HCT116 (cell line): ENCODE measurements around the gene FGF13. TPM values are rescaled to one million over a fixed set of nuclear protein-coding genes. Genes with fewer than 3 reads are reported as not detected.

Experiments used
- ATAC-seq: fragments of 200-7000 bp; cut with Tn5 transposase; 2 replicates; pipeline ENCODE4 v1.9.1; 2020; ENCODE audit warnings: mild to moderate bottlenecking, moderate library complexity
- BruUV-seq: library from RNA; stranded (reverse); fragments of 400-500 nt; replicated peaks from 2 replicates; lab custom pipeline; 2021; lab: Mats Ljungman, UMichigan
- CTCF ChIA-PET: fragments of 300-600 bp; sonication (Branson Sonifier 250); formaldehyde crosslinking; loops from one replicate; lab custom pipeline; 2021; ENCODE audit warnings: antibody characterized with exemption; lab: Charles Lee
- POLR2A ChIA-PET: fragments of 300-600, 350-600 bp; sonication (Branson Sonifier 250); formaldehyde crosslinking; loops from one replicate; lab custom pipeline; 2021; ENCODE audit warnings: antibody characterized with exemption; lab: Charles Lee
- RAD21 ChIA-PET, 2 experiments: fragments of 300-600 bp; sonication (Branson Sonifier 250); formaldehyde crosslinking; loops; one replicate each; lab custom pipeline; 2023; ENCODE audit warnings: low total read pairs in 2 of 2; ENCODE audit not compliant: uncharacterized antibody in 2 of 2, unreplicated experiment in 2 of 2, low non-redundant PET in 1 of 2; lab: Charles Lee
- DNase-seq: peaks from one replicate; pipeline ENCODE4 v3.0.0-alpha.2; 2010; ENCODE audit warnings: low read depth, low spot score
- H2AFZ ChIP-seq: fragments of 200-600 bp; shearing (Covaris generic), sonication (generic); 2 replicates; pipeline ENCODE4 v1.6.1; 2017; ENCODE audit warnings: low read depth, mixed run types, mixed read lengths, antibody characterized with exemption, low read length; ENCODE audit not compliant: poor library complexity, severe bottlenecking
- H3K27ac ChIP-seq: 2 replicates; pipeline ENCODE4 v1.5.1; 2012; ENCODE audit warnings: low read depth, low read length
- H3K27me3 ChIP-seq: fragments of 200-600 bp; sonication (generic); 2 replicates; pipeline ENCODE4 v1.6.1; 2016; ENCODE audit warnings: mixed run types, low read length, mixed read lengths; ENCODE audit not compliant: insufficient read depth
- H3K36me3 ChIP-seq, 2 experiments: fragments of 200-500 bp in 1 of 2; fragments of 200-600 bp in 1 of 2; sonication (Bioruptor generic) in 1 of 2; sonication (generic) in 1 of 2; 2 replicates each; pipeline versions ENCODE4 v1.5.1 to v1.6.1; 2014 to 2016; ENCODE audit warnings: low read length in 2 of 2, inconsistent platforms in 1 of 2, mixed read lengths in 1 of 2, mixed run types in 1 of 2; ENCODE audit not compliant: insufficient read depth in 2 of 2, control insufficient read depth in 1 of 2
- H3K4me1 ChIP-seq, 2 experiments: fragments of 200-600 bp in 1 of 2; sonication (generic) in 1 of 2; 2 replicates each; pipeline versions ENCODE4 v1.5.1 to v1.6.1; 2012 to 2017; ENCODE audit warnings: low read length in 2 of 2, inconsistent platforms in 1 of 2, mild to moderate bottlenecking in 1 of 2, mixed read lengths in 1 of 2, mixed run types in 1 of 2, moderate library complexity in 1 of 2; ENCODE audit not compliant: insufficient read depth in 2 of 2, control insufficient read depth in 1 of 2
- H3K4me2 ChIP-seq: fragments of 200-600 bp; sonication (generic); 2 replicates; pipeline ENCODE4 v1.6.1; 2017; ENCODE audit warnings: mixed run types, low read length, mixed read lengths
- H3K4me3 ChIP-seq, 2 experiments: fragments of 200-600 bp in 1 of 2; sonication (generic) in 1 of 2; replicated peaks in 1 of 2; 2 replicates each; pipeline ENCODE4 v1.5.1; 2011 to 2016; ENCODE audit warnings: low read length in 2 of 2, control low read depth in 1 of 2, low read depth in 1 of 2, mild to moderate bottlenecking in 1 of 2, mixed read lengths in 1 of 2, mixed run types in 1 of 2
- H3K79me2 ChIP-seq: fragments of 200-600 bp; sonication (generic); 2 replicates; pipeline ENCODE4 v1.6.1; 2017; ENCODE audit warnings: mild to moderate bottlenecking, mixed run types, low read length, moderate library complexity, mixed read lengths; ENCODE audit not compliant: insufficient read depth
- H3K9ac ChIP-seq: fragments of 200-600 bp; sonication (generic); 2 replicates; pipeline ENCODE4 v1.6.1; 2016; ENCODE audit warnings: low read length, mixed read lengths
- H3K9me2 ChIP-seq: fragments of 200-600 bp; sonication (generic), shearing (Covaris generic); 2 replicates; pipeline ENCODE4 v1.6.1; 2017; ENCODE audit warnings: mixed run types, mild to moderate bottlenecking, moderate library complexity; ENCODE audit not compliant: insufficient read depth
- H3K9me3 ChIP-seq, 2 experiments: fragments of 200-500 bp in 1 of 2; fragments of 200-600 bp in 1 of 2; sonication (Bioruptor generic) in 1 of 2; sonication (generic) in 1 of 2; 2 replicates each; pipeline ENCODE4 v1.6.1; 2014 to 2017; ENCODE audit warnings: low read length in 2 of 2, mixed read lengths in 2 of 2, inconsistent platforms in 1 of 2, low read depth in 1 of 2, mild to moderate bottlenecking in 1 of 2, mixed run types in 1 of 2, moderate library complexity in 1 of 2; ENCODE audit not compliant: control insufficient read depth in 1 of 2, insufficient read depth in 1 of 2
- H4K20me1 ChIP-seq: fragments of 200-600 bp; sonication (generic), shearing (Covaris generic); 2 replicates; pipeline ENCODE4 v1.6.1; 2017; ENCODE audit warnings: mixed run types, mild to moderate bottlenecking, moderate library complexity; ENCODE audit not compliant: insufficient read depth
- CBX3 ChIP-seq: IDR thresholded peaks from 2 replicates; pipeline ENCODE4 v1.6.1; 2012; ENCODE audit warnings: low read depth
- EGR1 ChIP-seq: IDR thresholded peaks from 2 replicates; pipeline ENCODE4 v1.6.1; 2012; ENCODE audit warnings: low read depth
- EZH2 ChIP-seq: fragments of 200-600 bp; sonication (generic); IDR thresholded peaks from 2 replicates; pipeline ENCODE4 v1.6.1; 2017; ENCODE audit warnings: antibody characterized with exemption, mixed run types
- EZH2phosphoT487 ChIP-seq: fragments of 200-600 bp; IDR thresholded peaks from 2 replicates; pipeline ENCODE4 v1.6.1; 2018; ENCODE audit warnings: antibody characterized with exemption, borderline replicate concordance
- FOSL1 ChIP-seq: IDR thresholded peaks from 2 replicates; pipeline ENCODE4 v1.6.1; 2012; ENCODE audit warnings: low read depth
- POLR2A ChIP-seq: IDR thresholded peaks from 2 replicates; pipeline ENCODE4 v1.7.0; 2011; ENCODE audit warnings: borderline replicate concordance; ENCODE audit not compliant: insufficient read depth, insufficient read length; ENCODE audit errors: extremely low read depth
- SIN3A ChIP-seq: IDR thresholded peaks from 2 replicates; pipeline ENCODE4 v1.6.1; 2012; ENCODE audit warnings: low read depth
- SRF ChIP-seq: IDR thresholded peaks from 2 replicates; pipeline ENCODE4 v1.6.1; 2012; ENCODE audit warnings: low read depth
- YY1 ChIP-seq: IDR thresholded peaks from 2 replicates; pipeline ENCODE4 v1.6.1; 2011; ENCODE audit warnings: low read length, low read depth, moderate library complexity, mild to moderate bottlenecking; ENCODE audit not compliant: insufficient replicate concordance; ENCODE audit errors: extremely low read depth
- ZFX ChIP-seq: fragments of 450-650 bp; IDR thresholded peaks from 2 replicates; pipeline ENCODE4 v1.6.1; 2017
- ZNF274 ChIP-seq: fragments of 200-500 bp; sonication (Bioruptor generic); IDR thresholded peaks from 2 replicates; pipeline ENCODE4 v1.6.1; 2014; ENCODE audit warnings: mild to moderate bottlenecking, low read depth, low read length, inconsistent platforms
- intact Hi-C: fragments of 100-400 bp; cut with micrococcal nuclease; formaldehyde crosslinking; loops from 2 replicates; pipeline ENCODE4 v1.10.0; 2022
- total RNA-seq: library from RNA; stranded (reverse); gene quantifications from one replicate; pipeline ENCODE4 v1.2.1, GENCODE V29; 2021; ENCODE audit not compliant: unreplicated experiment
- TF ChIP-seq, protein P1 (sequence below): IDR thresholded peaks from 2 replicates; pipeline ENCODE4 v1.6.1; 2012; ENCODE audit warnings: low read depth
- TF ChIP-seq, protein P2 (sequence below), 3 experiments: fragments of 200-600 bp in 1 of 3; sonication (generic) in 1 of 3; IDR thresholded peaks in 2 of 3; conservative IDR thresholded peaks in 1 of 3; 2 replicates each; pipeline ENCODE4 v1.5.1; 2012 to 2017; ENCODE audit warnings: low read depth in 2 of 3, low read length in 2 of 3, antibody characterized with exemption in 1 of 3, borderline replicate concordance in 1 of 3, control low read depth in 1 of 3, mild to moderate bottlenecking in 1 of 3, mixed read lengths in 1 of 3, mixed run types in 1 of 3, moderate library complexity in 1 of 3; ENCODE audit not compliant: insufficient read depth in 1 of 3
- TF ChIP-seq, protein P3 (sequence below): IDR thresholded peaks from 2 replicates; pipeline ENCODE4 v1.6.1; 2012
- TF ChIP-seq, protein P4 (sequence below): IDR thresholded peaks from 2 replicates; pipeline ENCODE4 v1.6.1; 2012
- TF ChIP-seq, protein P5 (sequence below): IDR thresholded peaks from 2 replicates; pipeline ENCODE4 v1.6.1; 2011; ENCODE audit warnings: mild to moderate bottlenecking, low read length, moderate library complexity; ENCODE audit not compliant: insufficient replicate concordance; ENCODE audit errors: extremely low read depth

The FGF13 gene
- total RNA-seq, 1 experiment from 2014 or later: 0.02 TPM

DNA sequence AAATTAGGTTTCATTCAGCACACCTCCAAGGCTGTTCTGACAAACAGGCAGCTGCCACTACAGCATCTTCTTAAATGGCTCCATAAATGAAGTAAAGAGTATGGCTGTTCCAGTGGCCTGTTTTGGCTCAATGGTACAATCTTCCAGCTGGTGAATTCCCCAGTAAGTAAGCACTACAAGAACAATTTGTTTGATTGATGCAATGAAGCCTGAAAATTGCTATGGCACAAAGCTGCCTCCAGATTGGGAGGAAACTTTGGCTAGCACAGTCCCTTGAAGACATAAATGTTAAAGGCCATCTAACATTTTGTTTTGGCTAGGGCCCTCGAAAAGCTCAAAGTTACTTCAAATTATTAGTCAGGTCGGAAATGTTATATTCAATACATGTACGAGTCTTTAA lies 47.5 kb downstream of the FGF13 start (continued):
- TF ChIP-seq, protein P1, sequence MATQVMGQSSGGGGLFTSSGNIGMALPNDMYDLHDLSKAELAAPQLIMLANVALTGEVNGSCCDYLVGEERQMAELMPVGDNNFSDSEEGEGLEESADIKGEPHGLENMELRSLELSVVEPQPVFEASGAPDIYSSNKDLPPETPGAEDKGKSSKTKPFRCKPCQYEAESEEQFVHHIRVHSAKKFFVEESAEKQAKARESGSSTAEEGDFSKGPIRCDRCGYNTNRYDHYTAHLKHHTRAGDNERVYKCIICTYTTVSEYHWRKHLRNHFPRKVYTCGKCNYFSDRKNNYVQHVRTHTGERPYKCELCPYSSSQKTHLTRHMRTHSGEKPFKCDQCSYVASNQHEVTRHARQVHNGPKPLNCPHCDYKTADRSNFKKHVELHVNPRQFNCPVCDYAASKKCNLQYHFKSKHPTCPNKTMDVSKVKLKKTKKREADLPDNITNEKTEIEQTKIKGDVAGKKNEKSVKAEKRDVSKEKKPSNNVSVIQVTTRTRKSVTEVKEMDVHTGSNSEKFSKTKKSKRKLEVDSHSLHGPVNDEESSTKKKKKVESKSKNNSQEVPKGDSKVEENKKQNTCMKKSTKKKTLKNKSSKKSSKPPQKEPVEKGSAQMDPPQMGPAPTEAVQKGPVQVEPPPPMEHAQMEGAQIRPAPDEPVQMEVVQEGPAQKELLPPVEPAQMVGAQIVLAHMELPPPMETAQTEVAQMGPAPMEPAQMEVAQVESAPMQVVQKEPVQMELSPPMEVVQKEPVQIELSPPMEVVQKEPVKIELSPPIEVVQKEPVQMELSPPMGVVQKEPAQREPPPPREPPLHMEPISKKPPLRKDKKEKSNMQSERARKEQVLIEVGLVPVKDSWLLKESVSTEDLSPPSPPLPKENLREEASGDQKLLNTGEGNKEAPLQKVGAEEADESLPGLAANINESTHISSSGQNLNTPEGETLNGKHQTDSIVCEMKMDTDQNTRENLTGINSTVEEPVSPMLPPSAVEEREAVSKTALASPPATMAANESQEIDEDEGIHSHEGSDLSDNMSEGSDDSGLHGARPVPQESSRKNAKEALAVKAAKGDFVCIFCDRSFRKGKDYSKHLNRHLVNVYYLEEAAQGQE: no peak
- TF ChIP-seq POLR2A: no peak
- TF ChIP-seq, all 23 proteins: peak for 0

DNA sequence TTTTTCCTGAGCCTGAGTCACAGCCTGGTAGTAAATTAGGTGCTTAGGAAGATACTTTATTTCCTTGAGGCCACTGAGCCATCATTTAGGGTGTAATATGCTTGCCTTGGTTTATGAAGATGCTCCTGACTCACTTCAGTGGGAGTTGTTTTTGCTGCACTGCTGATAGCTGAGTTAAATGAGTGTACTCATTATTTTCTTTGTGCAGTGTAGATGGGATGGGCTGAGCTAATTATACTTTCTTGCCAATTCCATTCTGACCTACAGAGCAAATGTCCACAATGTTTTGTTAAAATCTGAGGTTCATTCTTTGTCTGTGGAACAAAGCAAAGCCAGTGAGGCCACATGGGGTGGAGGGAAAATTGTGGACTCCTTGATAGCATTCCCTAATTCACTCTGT lies 60.0 kb downstream of the FGF13 start:
- H3K9me3 ChIP-seq: no peaks in the 10 kb centered on the region
- POLR2A ChIA-PET: no interaction called here
- H3K4me2 ChIP-seq: no peak overlapping the region
- CTCF ChIA-PET: no interaction called here
- intact Hi-C loops: no loop called here
- no peaks in the 10 kb centered on the region for H3K9me2 ChIP-seq
- H3K9ac ChIP-seq: no peak overlapping the region
- TF ChIP-seq, protein P2, sequence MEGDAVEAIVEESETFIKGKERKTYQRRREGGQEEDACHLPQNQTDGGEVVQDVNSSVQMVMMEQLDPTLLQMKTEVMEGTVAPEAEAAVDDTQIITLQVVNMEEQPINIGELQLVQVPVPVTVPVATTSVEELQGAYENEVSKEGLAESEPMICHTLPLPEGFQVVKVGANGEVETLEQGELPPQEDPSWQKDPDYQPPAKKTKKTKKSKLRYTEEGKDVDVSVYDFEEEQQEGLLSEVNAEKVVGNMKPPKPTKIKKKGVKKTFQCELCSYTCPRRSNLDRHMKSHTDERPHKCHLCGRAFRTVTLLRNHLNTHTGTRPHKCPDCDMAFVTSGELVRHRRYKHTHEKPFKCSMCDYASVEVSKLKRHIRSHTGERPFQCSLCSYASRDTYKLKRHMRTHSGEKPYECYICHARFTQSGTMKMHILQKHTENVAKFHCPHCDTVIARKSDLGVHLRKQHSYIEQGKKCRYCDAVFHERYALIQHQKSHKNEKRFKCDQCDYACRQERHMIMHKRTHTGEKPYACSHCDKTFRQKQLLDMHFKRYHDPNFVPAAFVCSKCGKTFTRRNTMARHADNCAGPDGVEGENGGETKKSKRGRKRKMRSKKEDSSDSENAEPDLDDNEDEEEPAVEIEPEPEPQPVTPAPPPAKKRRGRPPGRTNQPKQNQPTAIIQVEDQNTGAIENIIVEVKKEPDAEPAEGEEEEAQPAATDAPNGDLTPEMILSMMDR (IDR thresholded peaks at IDR 0.05 in 2 of 3, conservative IDR thresholded peaks at IDR 0.05 in 1 of 3; ENCODE audit: borderline replicate concordance in 1 of 3, insufficient read depth in 1 of 3, low read depth in 2 of 3, low read length in 2 of 3): no peak
- TF ChIP-seq CBX3 (no peak), EGR1 (no peak), SRF (no peak), EZH2phosphoT487 (no peak), FOSL1 (no peak), ZNF274 (no peak), SIN3A (no peak), YY1 (no peak), ZFX (no peak), EZH2 (no peak)
- TF ChIP-seq, protein P3, sequence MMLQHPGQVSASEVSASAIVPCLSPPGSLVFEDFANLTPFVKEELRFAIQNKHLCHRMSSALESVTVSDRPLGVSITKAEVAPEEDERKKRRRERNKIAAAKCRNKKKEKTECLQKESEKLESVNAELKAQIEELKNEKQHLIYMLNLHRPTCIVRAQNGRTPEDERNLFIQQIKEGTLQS: no peak
- TF ChIP-seq, protein P4, sequence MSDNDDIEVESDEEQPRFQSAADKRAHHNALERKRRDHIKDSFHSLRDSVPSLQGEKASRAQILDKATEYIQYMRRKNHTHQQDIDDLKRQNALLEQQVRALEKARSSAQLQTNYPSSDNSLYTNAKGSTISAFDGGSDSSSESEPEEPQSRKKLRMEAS: no peak
- TF ChIP-seq, protein P5, sequence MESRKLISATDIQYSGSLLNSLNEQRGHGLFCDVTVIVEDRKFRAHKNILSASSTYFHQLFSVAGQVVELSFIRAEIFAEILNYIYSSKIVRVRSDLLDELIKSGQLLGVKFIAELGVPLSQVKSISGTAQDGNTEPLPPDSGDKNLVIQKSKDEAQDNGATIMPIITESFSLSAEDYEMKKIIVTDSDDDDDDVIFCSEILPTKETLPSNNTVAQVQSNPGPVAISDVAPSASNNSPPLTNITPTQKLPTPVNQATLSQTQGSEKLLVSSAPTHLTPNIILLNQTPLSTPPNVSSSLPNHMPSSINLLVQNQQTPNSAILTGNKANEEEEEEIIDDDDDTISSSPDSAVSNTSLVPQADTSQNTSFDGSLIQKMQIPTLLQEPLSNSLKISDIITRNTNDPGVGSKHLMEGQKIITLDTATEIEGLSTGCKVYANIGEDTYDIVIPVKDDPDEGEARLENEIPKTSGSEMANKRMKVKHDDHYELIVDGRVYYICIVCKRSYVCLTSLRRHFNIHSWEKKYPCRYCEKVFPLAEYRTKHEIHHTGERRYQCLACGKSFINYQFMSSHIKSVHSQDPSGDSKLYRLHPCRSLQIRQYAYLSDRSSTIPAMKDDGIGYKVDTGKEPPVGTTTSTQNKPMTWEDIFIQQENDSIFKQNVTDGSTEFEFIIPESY: no peak
- TF ChIP-seq, all 23 proteins: peak for 0
- H3K36me3 ChIP-seq: no peaks in the 10 kb centered on the region
- no peak for ATAC-seq
- no peaks in the 10 kb centered on the region for H3K27me3 ChIP-seq
- no peak overlapping the region for H3K4me3 ChIP-seq
- DNase-seq: no peak
- RAD21 ChIA-PET: no interaction called here
- no peaks in the 10 kb centered on the region for H4K20me1 ChIP-seq
- H3K79me2 ChIP-seq: no peaks in the 10 kb centered on the region
- H2AFZ ChIP-seq: no peak overlapping the region
- no peaks in the 10 kb centered on the region for H3K4me1 ChIP-seq
- H3K27ac ChIP-seq: no peak overlapping the region
- BruUV-seq: no TSS peak
